HepG2 (cell line): ENCODE data around the gene VSTM4. TPM values are rescaled to one million over a fixed set of nuclear protein-coding genes. Genes with fewer than 3 reads are reported as not detected.

Experiments used
- ATAC-seq: fragments of 200-7000 bp; cut with Tn5 transposase; 3 replicates; pipeline ENCODE4 v1.9.1; 2020; ENCODE audit warnings: mild to moderate bottlenecking, moderate library complexity
- BruUV-seq: library from RNA; stranded (reverse); fragments of 400-500 nt; replicated peaks from 2 replicates; lab custom pipeline; 2021; lab: Mats Ljungman, UMichigan
- CTCF ChIA-PET: fragments of 300-600 bp; formaldehyde crosslinking; extraction: SDS; loops from one replicate; lab custom pipeline; 2021; ENCODE audit warnings: low total read pairs, inconsistent platforms, low intra/inter-chr PET ratio; lab: Yijun Ruan, JAX
- POLR2A ChIA-PET: fragments of 350-600 bp; sonication (Branson Sonifier 250); formaldehyde crosslinking; loops from one replicate; lab custom pipeline; 2020; ENCODE audit warnings: antibody characterized with exemption, inconsistent platforms; lab: Yijun Ruan, JAX
- DNase-seq: peaks from one replicate; pipeline ENCODE4 v3.0.0-alpha.2; 2015; ENCODE audit warnings: low spot score
- FAIRE-seq: peaks from 3 replicates; lab custom pipeline; 2011; peaks lifted over from hg19 to GRCh38; lab: Jason Lieb, UNC
- H2AFZ ChIP-seq: one replicate; pipeline ENCODE4 v1.6.1; 2011; ENCODE audit warnings: low read length, inconsistent platforms
- H3K27ac ChIP-seq: fragments of 300-600 bp; 3 replicates; pipeline ENCODE4 v1.8.0; 2011; ENCODE audit warnings: mixed run types, mild to moderate bottlenecking, mixed read lengths, low read length, inconsistent platforms; ENCODE audit not compliant: insufficient read depth; ENCODE audit errors: extremely low read length
- H3K27me3 ChIP-seq, 2 experiments: fragments of 200-600 bp in 1 of 2; 2 replicates in 1 of 2; 3 replicates in 1 of 2; pipeline versions ENCODE4 v1.6.0 to v1.8.0; 2011; ENCODE audit warnings: low read length in 2 of 2, mild to moderate bottlenecking in 2 of 2, moderate library complexity in 2 of 2, inconsistent platforms in 1 of 2; ENCODE audit not compliant: insufficient read depth in 2 of 2, control insufficient read depth in 1 of 2
- H3K36me3 ChIP-seq, 2 experiments: fragments of 200-600 bp in 1 of 2; replicated peaks in 1 of 2; 2 replicates in 1 of 2; 3 replicates in 1 of 2; pipeline versions ENCODE4 v1.5.1 to v1.8.0; 2011; ENCODE audit warnings: low read length in 2 of 2, inconsistent platforms in 1 of 2; ENCODE audit not compliant: insufficient read depth in 2 of 2, control insufficient read depth in 1 of 2
- H3K4me1 ChIP-seq: 2 replicates; pipeline ENCODE4 v1.5.1; 2012; ENCODE audit warnings: low read length, inconsistent platforms; ENCODE audit not compliant: insufficient read depth
- H3K4me2 ChIP-seq: 2 replicates; pipeline ENCODE4 v1.6.0; 2011; ENCODE audit warnings: low read depth, low read length, inconsistent platforms
- H3K4me3 ChIP-seq, 3 experiments: fragments of 200-600 bp in 1 of 3; sonication (generic), shearing (Covaris generic) in 1 of 3; replicated peaks in 1 of 3; 2 replicates each; pipeline ENCODE4 v1.5.1; 2011 to 2016; ENCODE audit warnings: low read length in 3 of 3, inconsistent platforms in 2 of 3, low read depth in 2 of 3, mild to moderate bottlenecking in 2 of 3, control low read depth in 1 of 3, mixed read lengths in 1 of 3; ENCODE audit not compliant: insufficient read depth in 1 of 3
- H3K79me2 ChIP-seq: one replicate; pipeline ENCODE4 v1.6.1; 2011; ENCODE audit warnings: low read length, inconsistent platforms; ENCODE audit not compliant: insufficient read depth
- H3K9ac ChIP-seq: 2 replicates; pipeline ENCODE4 v1.6.0; 2011; ENCODE audit warnings: mild to moderate bottlenecking, low read depth, low read length, inconsistent platforms; ENCODE audit not compliant: insufficient read depth
- H3K9me3 ChIP-seq: 2 replicates; pipeline ENCODE4 v1.5.1; 2012; ENCODE audit warnings: mild to moderate bottlenecking, low read length
- H4K20me1 ChIP-seq: 2 replicates; pipeline ENCODE4 v1.6.0; 2011; ENCODE audit warnings: inconsistent platforms, mild to moderate bottlenecking, low read length, moderate library complexity; ENCODE audit not compliant: insufficient read depth
- ATAD3A ChIP-seq: sonication (generic); formaldehyde crosslinking; IDR thresholded peaks from 2 replicates; pipeline ENCODE4 v1.4.0; 2020; ENCODE audit warnings: missing genetic modification reagents
- CC2D1A ChIP-seq: sonication (generic); formaldehyde crosslinking; IDR thresholded peaks from 2 replicates; pipeline ENCODE4 v1.8.1; 2023; ENCODE audit warnings: mild to moderate bottlenecking, missing genetic modification reagents
- CCDC6 ChIP-seq: sonication (generic); formaldehyde crosslinking; IDR thresholded peaks from 2 replicates; pipeline ENCODE4 v1.8.1; 2022; ENCODE audit warnings: mild to moderate bottlenecking, missing genetic modification reagents, moderate library complexity
- GATAD1 ChIP-seq: IDR thresholded peaks from 2 replicates; pipeline ENCODE4 v1.6.1; 2016; ENCODE audit warnings: missing genetic modification reagents, missing compliant biosample characterization
- HMG20A ChIP-seq: IDR thresholded peaks from 2 replicates; pipeline ENCODE4 v1.6.1; 2016; ENCODE audit warnings: borderline replicate concordance
- HOXA9 ChIP-seq: sonication (generic); formaldehyde crosslinking; IDR thresholded peaks from 2 replicates; pipeline ENCODE4 v1.8.1; 2022; ENCODE audit warnings: missing genetic modification reagents, mild to moderate bottlenecking, moderate library complexity, borderline replicate concordance
- JUN ChIP-seq: sonication (generic); formaldehyde crosslinking; IDR thresholded peaks from 2 replicates; pipeline ENCODE4 v1.4.0; 2020; ENCODE audit warnings: mild to moderate bottlenecking, missing genetic modification reagents
- KDM3A ChIP-seq: IDR thresholded peaks from 2 replicates; pipeline ENCODE4 v1.6.1; 2018; ENCODE audit warnings: low read depth, missing compliant biosample characterization
- NKX3-1 ChIP-seq: sonication (generic); formaldehyde crosslinking; IDR thresholded peaks from 2 replicates; pipeline ENCODE4 v1.5.0; 2020; ENCODE audit warnings: missing genetic modification reagents
- SETDB1 ChIP-seq: sonication (generic); formaldehyde crosslinking; IDR thresholded peaks from 2 replicates; pipeline ENCODE4 v1.5.1; 2020; ENCODE audit warnings: missing genetic modification reagents, mild to moderate bottlenecking, borderline replicate concordance
- SP140L ChIP-seq: sonication (generic); formaldehyde crosslinking; IDR thresholded peaks from 2 replicates; pipeline ENCODE4 v1.4.0; 2020; ENCODE audit warnings: missing genetic modification reagents, borderline replicate concordance
- ZNF160 ChIP-seq: sonication (generic); formaldehyde crosslinking; IDR thresholded peaks from 2 replicates; pipeline ENCODE4 v1.8.0; 2022; ENCODE audit warnings: mild to moderate bottlenecking, inconsistent platforms, missing genetic modification reagents
- ZNF431 ChIP-seq: sonication (generic); formaldehyde crosslinking; IDR thresholded peaks from 2 replicates; pipeline ENCODE4 v1.9.0; 2022; ENCODE audit warnings: missing genetic modification reagents, low read depth, mild to moderate bottlenecking, borderline replicate concordance
- ZNF7 ChIP-seq: IDR thresholded peaks from 2 replicates; pipeline ENCODE4 v1.6.1; 2016; ENCODE audit warnings: missing biosample characterization, missing genetic modification reagents
- WGBS: methylation state at CpG from one replicate; pipeline ENCODE4 v1.1.6; 2017; ENCODE audit warnings: low lambda C conversion rate; 5-methylcytosine and 5-hydroxymethylcytosine counted together
- in situ Hi-C: cut with HindIII; loops from 2 replicates; pipeline ENCODE4 v1.10.0; 2017; ENCODE audit warnings: low pct_unique_long_range_greater_than_20kb; ENCODE audit not compliant: extremely low pct_ligation_motif_present
- intact Hi-C: fragments of 100-400 bp; cut with micrococcal nuclease; formaldehyde crosslinking; loops from one replicate; pipeline ENCODE4 v1.10.0; 2022; ENCODE audit not compliant: unreplicated experiment
- polyA plus RNA-seq, 8 experiments: library from polyadenylated mRNA; depleted of rRNA in 3 of 8; stranded (reverse) in 7 of 8; unstranded in 1 of 8; fragments of >200 nt; fragmentation: Illumina TruSeq in 4 of 8; extraction: Trizol in 4 of 8; gene quantifications; 2 replicates each; pipeline versions ENCODE4 v1.2.1 to v1.2.3, GENCODE V29; 2011 to 2016; ENCODE audit warnings: low read depth in 4 of 8, missing spikeins in 1 of 8, mixed read lengths in 1 of 8; ENCODE audit not compliant: insufficient read depth in 1 of 8
- total RNA-seq, 5 experiments: library from RNA; depleted of rRNA; stranded (reverse); fragments of >200 nt; fragmentation: Illumina TruSeq; extraction: Trizol; gene quantifications; 2 replicates each; pipeline ENCODE4 v1.2.3, GENCODE V29; 2016; ENCODE audit warnings: low read depth in 1 of 5
- TF ChIP-seq, protein P1 (sequence below): sonication (generic); formaldehyde crosslinking; IDR thresholded peaks from 2 replicates; pipeline ENCODE4 v1.8.0; 2022; ENCODE audit warnings: missing genetic modification reagents, low read depth, mild to moderate bottlenecking, borderline replicate concordance
- TF ChIP-seq, protein P2 (sequence below): sonication (generic); formaldehyde crosslinking; conservative IDR thresholded peaks from 2 replicates; pipeline ENCODE4 v1.4.0; 2020; ENCODE audit warnings: missing genetic modification reagents

The VSTM4 gene
- total and polyA plus RNA-seq, 2 of the 13 experiments (the other 11 are each of a cell fraction or from before 2014, with no cell fraction given): not detected

DNA sequence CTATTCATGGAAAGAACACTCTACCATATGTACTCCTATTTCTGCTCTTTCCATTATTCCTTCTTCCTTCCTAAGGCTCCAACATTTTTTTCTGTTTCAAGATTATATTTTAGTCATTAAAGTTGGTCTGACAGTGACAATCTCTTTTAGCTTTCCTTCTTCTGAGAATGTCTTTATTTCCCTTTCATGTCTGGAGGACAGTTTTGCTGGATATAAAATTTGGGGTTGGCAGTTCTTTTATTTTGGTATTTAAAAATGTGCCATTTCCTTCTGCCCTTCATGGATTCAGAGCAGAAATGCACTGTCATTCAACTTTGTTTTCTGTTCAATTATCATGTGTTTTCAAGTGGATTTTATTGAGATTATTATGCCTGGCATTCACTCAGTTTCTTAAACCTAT, 53.1 kb downstream of the VSTM4 start:
- no peaks in the 10 kb centered on the region for H3K79me2 ChIP-seq
- FAIRE-seq (no peak), DNase-seq (no peak), ATAC-seq (no peak)
- H3K27me3 ChIP-seq: no peaks in the 10 kb centered on the region; a peak in 1 of 5 replicates
- ChIA-PET POLR2A (no interaction called here), CTCF (no interaction called here)
- H3K4me3 ChIP-seq: no peak overlapping the region
- no peaks in the 10 kb centered on the region for H3K4me1 ChIP-seq
- H3K4me2 ChIP-seq: no peak overlapping the region
- no peaks in the 10 kb centered on the region for H4K20me1 ChIP-seq
- H3K9ac ChIP-seq: no peak overlapping the region
- H3K9me3 ChIP-seq: peaks cover 24% of the 10 kb centered on the region
- in situ Hi-C loops: no loop called here
- H3K27ac ChIP-seq: no peak overlapping the region
- no peaks in the 10 kb centered on the region for H3K36me3 ChIP-seq
- intact Hi-C loops: no loop called here
- BruUV-seq: no TSS peak
- no peak overlapping the region for H2AFZ ChIP-seq
- TF ChIP-seq KDM3A (CRISPR knock-in tag) (no peak), CCDC6 (no peak), GATAD1 (CRISPR knock-in tag) (no peak), ATAD3A (no peak)
- TF ChIP-seq, all 625 proteins: peak for 0

GRCh38 chr10:49061667-49062066, 53.7 kb downstream of the VSTM4 start:
- FAIRE-seq (no peak), ATAC-seq (no peak), DNase-seq (no peak)
- in situ Hi-C loops: no loop called here
- POLR2A ChIA-PET: no interaction called here
- H3K36me3 ChIP-seq: no peaks in the 10 kb centered on the region
- 92% methylated on average over 1 of the region's 1 CpG for WGBS
- H3K27ac ChIP-seq: no peak overlapping the region
- no peak overlapping the region for H3K4me3 ChIP-seq
- no peak overlapping the region for H3K4me2 ChIP-seq
- no peaks in the 10 kb centered on the region; a peak in 1 of 5 replicates for H3K27me3 ChIP-seq
- BruUV-seq: no TSS peak
- H4K20me1 ChIP-seq: no peaks in the 10 kb centered on the region
- no peak overlapping the region for H2AFZ ChIP-seq
- H3K9ac ChIP-seq: no peak overlapping the region
- peaks cover 24% of the 10 kb centered on the region for H3K9me3 ChIP-seq
- no peaks in the 10 kb centered on the region for H3K79me2 ChIP-seq
- intact Hi-C loops: no loop called here
- H3K4me1 ChIP-seq: no peaks in the 10 kb centered on the region
- CTCF ChIA-PET: no interaction called here
- TF ChIP-seq, protein P1, sequence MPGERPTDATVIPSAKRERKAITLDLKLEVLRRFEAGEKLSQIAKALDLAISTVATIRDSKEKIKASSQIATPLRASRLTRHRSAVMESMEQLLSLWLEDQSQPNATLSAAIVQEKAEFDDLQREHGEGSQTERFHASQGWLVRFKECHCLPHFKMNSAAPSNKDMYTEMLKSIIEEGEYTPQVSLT (CRISPR knock-in tag): no peak
- TF ChIP-seq SP140L (CRISPR knock-in tag) (no peak), CC2D1A (CRISPR knock-in tag) (no peak), JUN (no peak), NKX3-1 (no peak), ZNF160 (CRISPR knock-in tag) (no peak), HOXA9 (CRISPR knock-in tag) (no peak), ZNF431 (CRISPR knock-in tag) (no peak), SETDB1 (no peak), ZNF7 (no peak), HMG20A (no peak)
- TF ChIP-seq, protein P2, sequence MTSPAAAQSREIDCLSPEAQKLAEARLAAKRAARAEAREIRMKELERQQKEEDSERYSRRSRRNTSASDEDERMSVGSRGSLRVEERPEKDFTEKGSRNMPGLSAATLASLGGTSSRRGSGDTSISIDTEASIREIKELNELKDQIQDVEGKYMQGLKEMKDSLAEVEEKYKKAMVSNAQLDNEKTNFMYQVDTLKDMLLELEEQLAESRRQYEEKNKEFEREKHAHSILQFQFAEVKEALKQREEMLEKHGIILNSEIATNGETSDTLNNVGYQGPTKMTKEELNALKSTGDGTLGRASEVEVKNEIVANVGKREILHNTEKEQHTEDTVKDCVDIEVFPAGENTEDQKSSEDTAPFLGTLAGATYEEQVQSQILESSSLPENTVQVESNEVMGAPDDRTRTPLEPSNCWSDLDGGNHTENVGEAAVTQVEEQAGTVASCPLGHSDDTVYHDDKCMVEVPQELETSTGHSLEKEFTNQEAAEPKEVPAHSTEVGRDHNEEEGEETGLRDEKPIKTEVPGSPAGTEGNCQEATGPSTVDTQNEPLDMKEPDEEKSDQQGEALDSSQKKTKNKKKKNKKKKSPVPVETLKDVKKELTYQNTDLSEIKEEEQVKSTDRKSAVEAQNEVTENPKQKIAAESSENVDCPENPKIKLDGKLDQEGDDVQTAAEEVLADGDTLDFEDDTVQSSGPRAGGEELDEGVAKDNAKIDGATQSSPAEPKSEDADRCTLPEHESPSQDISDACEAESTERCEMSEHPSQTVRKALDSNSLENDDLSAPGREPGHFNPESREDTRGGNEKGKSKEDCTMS (CRISPR knock-in tag): no peak
